Calu3 (cell line): Measurements from ENCODE around the gene IDUA. TPM values are rescaled to one million over a fixed set of nuclear protein-coding genes. Genes with fewer than 3 reads are reported as not detected.

Source experiments
- BruUV-seq: library from RNA; stranded (reverse); fragments of 400-500 nt; replicated peaks from 2 replicates; lab custom pipeline; 2021; lab: Mats Ljungman, UMichigan
- CTCF ChIA-PET: fragments of 300-600 bp; sonication (Branson Sonifier 250); formaldehyde crosslinking; loops from one replicate; lab custom pipeline; 2022; ENCODE audit warnings: antibody characterized with exemption; lab: Charles Lee
- DNase-seq: peaks from one replicate; pipeline ENCODE4 v3.0.0; 2022
- H3K27ac Mint-ChIP-seq: one replicate; pipeline ENCODE4 v1.8.0; 2022; ENCODE audit warnings: mixed read lengths; ENCODE audit not compliant: unreplicated experiment
- H3K27me3 Mint-ChIP-seq: one replicate; pipeline ENCODE4 v1.8.0; 2022; ENCODE audit warnings: mixed read lengths; ENCODE audit not compliant: unreplicated experiment
- H3K36me3 Mint-ChIP-seq: one replicate; pipeline ENCODE4 v1.8.0; 2022; ENCODE audit warnings: mild to moderate bottlenecking, moderate library complexity, mixed read lengths; ENCODE audit not compliant: insufficient read depth, unreplicated experiment
- H3K4me1 Mint-ChIP-seq: one replicate; pipeline ENCODE4 v1.8.0; 2022; ENCODE audit warnings: mild to moderate bottlenecking, low read depth, mixed read lengths; ENCODE audit not compliant: unreplicated experiment
- H3K4me3 Mint-ChIP-seq: one replicate; pipeline ENCODE4 v1.8.0; 2022; ENCODE audit warnings: mild to moderate bottlenecking, low read depth, moderate library complexity, mixed read lengths; ENCODE audit not compliant: unreplicated experiment
- H3K9me3 Mint-ChIP-seq: one replicate; pipeline ENCODE4 v1.8.0; 2022; ENCODE audit warnings: low read depth, mixed read lengths; ENCODE audit not compliant: unreplicated experiment
- CTCF ChIP-seq: fragments of 200-600 bp; IDR thresholded peaks from one replicate; pipeline ENCODE4 v1.8.0; 2022; ENCODE audit warnings: antibody characterized with exemption; ENCODE audit not compliant: unreplicated experiment
- intact Hi-C: fragments of 100-400 bp; cut with micrococcal nuclease; formaldehyde crosslinking; loops from one replicate; pipeline ENCODE4 v1.10.0; 2022; ENCODE audit not compliant: unreplicated experiment
- total RNA-seq: library from RNA; stranded (reverse); gene quantifications from 2 replicates; pipeline ENCODE4 v1.2.3, GENCODE V29; 2022

IDUA gene
- total RNA-seq, 1 experiment from 2014 or later: 38.8 TPM

GRCh38 chr4:999882-1000425 is 13.1 kb downstream of the IDUA start:
- H3K4me1 Mint-ChIP-seq: no peaks in the 10 kb centered on the region

GRCh38 chr4:1000686-1001260 is 13.9 kb downstream of the IDUA start:
- BruUV-seq: no TSS peak
- DNase-seq: no peak
- Mint-ChIP-seq H3K27ac (no peak overlapping the region), H3K36me3 (peaks cover 8% of the 10 kb centered on the region), H3K4me1 (no peaks in the 10 kb centered on the region), H3K4me3 (no peak overlapping the region), H3K27me3 (peaks cover 21% of the 10 kb centered on the region), H3K9me3 (no peaks in the 10 kb centered on the region)
- TF ChIP-seq CTCF: no peak
- CTCF ChIA-PET: no interaction called here
- intact Hi-C loops: no loop called here

More at GRCh38 chr4:999882-1000425, 13.1 kb downstream of the IDUA start:
- H3K27me3 Mint-ChIP-seq: peaks cover 21% of the 10 kb centered on the region
- H3K4me3 Mint-ChIP-seq: no peak overlapping the region
- intact Hi-C loops: no loop called here
- H3K9me3 Mint-ChIP-seq: no peaks in the 10 kb centered on the region
- CTCF ChIA-PET: no interaction called here
- no peak overlapping the region for H3K27ac Mint-ChIP-seq
- DNase-seq: no peak
- TF ChIP-seq CTCF: no peak
- H3K36me3 Mint-ChIP-seq: peaks cover 8% of the 10 kb centered on the region
- no TSS peak for BruUV-seq

GRCh38 chr4:1001561-1002130 is 14.8 kb downstream of the IDUA start:
- Mint-ChIP-seq H3K9me3 (no peaks in the 10 kb centered on the region), H3K36me3 (peaks cover 8% of the 10 kb centered on the region), H3K4me3 (no peak overlapping the region), H3K27me3 (peaks cover 25% of the 10 kb centered on the region), H3K27ac (no peak overlapping the region), H3K4me1 (no peaks in the 10 kb centered on the region)
- intact Hi-C loops: no loop called here
- CTCF ChIA-PET: no interaction called here
- no peak for TF ChIP-seq CTCF
- no TSS peak for BruUV-seq
- no peak for DNase-seq

- H3K27ac Mint-ChIP-seq: no peak overlapping the region
- H3K27me3 Mint-ChIP-seq: peaks cover 30% of the 10 kb centered on the region
- intact Hi-C loops: no loop called here
- BruUV-seq: no TSS peak
- TF ChIP-seq CTCF: no peak
- H3K4me1 Mint-ChIP-seq: no peaks in the 10 kb centered on the region
- no peak overlapping the region for H3K4me3 Mint-ChIP-seq
- CTCF ChIA-PET: no interaction called here
- DNase-seq: no peak
- peaks cover 8% of the 10 kb centered on the region for H3K36me3 Mint-ChIP-seq
- no peaks in the 10 kb centered on the region for H3K9me3 Mint-ChIP-seq
These were observed 15.3 kb downstream of the IDUA start for GRCh38 chr4:1002131-1002630.
